HG02943 (cell line): ENCODE measurements around the gene KDM8.

Source experiments
- ATAC-seq: cut with Tn5 transposase; IDR thresholded peaks from one replicate; pipeline ENCODE4 v1.9.1; 2021; ENCODE audit warnings: mild to moderate bottlenecking, low read depth, moderate library complexity; ENCODE audit not compliant: unreplicated experiment

KDM8 gene

DNA sequence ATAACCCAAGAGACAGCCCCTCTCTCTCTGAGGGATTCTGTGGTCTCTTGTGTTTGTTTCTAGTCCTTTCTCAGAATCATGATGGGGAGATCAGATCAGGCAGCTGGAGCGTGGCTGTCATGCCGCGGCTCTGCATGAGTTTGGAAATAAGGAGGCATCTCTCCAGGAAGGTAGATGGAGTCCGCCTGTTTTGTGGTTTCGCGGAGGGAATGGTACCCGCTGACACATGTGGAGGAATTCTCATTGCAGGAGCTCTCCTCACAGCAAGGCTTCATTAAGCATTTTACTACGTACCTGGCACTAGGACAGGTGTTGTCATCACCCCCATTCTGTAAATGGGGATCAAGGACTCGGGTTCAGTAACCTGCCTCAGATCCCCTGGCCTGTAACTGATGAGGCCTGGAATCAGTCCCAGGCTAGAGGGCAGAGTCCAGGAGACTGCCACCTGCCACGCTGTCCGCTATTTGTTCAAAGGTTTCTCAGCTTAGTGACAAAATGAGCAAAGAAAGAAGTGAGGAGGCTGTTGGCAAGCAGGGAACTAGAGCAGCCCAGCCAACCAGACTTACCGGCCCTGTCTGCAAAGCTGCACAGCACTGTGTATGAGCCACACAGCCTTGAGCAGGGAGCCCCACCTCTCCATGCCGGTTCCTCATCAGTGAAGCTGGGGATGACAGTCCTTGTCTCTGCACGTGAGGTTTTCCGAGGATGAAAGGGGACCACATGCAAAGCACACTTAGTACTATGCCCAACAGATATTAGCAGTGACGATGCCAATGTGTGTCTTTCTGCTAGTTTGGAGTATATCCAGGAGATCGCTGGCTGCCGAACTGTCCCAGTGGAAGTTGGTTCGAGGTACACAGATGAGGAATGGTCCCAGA lies 11.0 kb downstream of the KDM8 start:
- no peak for ATAC-seq

DNA sequence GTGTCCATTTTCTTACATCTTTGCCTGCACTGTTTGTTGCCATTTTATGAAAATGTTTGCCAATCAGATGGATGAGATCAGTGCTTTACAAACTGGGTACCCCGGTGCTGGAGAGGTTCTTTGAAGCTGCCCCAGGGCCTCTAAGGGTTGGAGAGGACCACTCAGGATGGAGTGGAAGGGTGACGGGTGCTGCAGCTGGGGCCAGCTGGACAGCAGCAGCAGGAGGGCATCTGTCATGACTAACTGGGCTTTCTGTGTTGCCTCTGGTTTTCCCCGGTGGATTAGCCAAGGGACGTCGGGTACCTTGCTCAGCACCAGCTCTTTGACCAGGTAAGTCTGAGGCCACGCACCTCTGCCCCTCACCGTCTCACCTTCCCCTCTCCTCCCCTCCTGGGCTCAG lies 12.3 kb downstream of the KDM8 start:
- no peak for ATAC-seq

DNA sequence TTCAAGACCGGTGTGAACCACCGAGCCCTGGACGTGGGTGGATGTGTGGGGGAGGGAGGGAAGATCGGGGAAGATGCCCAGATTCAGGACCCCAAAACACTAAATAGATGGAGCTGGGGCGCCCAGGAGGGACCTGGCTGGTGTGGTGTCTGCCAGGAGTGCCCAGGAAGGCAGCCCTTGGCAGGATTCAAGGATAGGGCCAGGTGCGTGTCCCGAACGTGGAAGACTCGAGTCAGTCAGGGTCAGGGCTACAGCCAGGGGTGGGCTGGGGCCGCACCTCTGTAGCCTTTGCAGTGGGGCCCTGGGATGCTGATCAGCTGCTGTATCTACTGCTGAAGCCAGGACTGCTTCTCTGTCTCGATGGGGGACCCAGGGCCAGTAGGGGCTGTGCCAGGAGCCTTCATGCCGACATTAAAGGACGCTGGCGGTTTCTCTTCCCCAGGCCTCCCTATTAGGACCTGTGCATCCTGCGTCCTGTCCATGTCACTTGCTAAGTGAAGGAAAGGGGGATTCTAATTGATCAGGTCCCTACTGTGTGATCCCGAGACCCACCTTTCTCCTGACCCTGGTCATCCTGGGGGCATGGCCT lies 13.1 kb downstream of the KDM8 start:
- ATAC-seq, result no peak

DNA sequence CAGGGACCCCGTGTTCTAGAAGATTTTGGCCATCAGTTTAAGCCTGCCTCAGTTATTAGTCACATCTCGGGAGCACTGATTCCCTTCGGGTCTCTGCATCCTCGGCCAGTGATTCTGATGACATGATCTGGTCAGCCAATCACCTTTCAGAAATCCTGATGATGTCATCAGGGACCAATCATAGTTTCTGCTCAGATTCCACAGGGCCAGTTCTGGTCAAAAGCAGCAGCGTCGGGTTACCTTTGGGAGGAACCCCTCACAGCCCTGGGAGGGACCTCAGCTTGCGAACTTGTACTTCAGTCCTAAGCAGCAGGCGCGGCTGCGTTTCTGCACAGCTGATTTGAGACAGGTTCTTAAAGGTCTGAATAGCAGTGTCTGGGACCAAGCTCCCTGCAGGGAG lies 13.9 kb downstream of the KDM8 start:
- no peak for ATAC-seq

DNA sequence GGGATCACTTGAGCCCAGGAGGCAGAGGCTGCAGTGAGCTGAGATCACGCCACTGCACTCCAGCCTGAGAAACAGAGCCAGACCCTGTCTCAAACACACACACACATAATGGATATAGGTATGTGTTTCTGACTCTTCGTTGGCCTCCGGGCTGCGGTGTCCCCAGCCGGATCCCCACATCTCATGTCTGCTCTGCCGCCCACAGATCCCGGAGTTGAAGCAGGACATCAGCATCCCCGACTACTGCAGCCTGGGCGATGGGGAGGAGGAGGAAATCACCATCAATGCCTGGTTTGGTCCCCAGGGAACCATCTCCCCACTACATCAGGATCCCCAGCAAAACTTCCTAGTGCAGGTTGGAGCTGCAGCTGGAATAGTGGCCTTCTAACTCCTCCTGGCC lies 15.4 kb downstream of the KDM8 start:
- no peak for ATAC-seq

DNA sequence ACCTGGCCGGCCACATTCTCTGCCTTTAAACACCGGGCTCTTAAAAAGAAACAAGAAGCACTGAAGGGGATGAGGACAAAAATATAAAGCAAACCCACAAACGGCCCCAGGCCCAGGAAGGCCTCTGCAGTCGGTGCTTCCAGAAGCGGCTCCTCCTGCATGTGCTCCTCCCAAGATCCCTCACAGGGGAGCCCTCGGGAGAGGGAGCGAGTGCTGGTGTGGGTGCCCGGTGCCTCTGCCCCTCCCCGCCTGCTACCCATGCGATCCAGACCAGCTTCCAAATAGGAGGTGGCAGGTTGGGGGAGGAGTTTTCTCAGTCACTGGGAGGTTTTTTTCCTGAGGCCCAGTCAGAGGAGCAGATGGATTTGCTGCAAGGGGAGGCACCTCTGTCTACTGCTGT lies 15.8 kb downstream of the KDM8 start:
- no peak for ATAC-seq

DNA sequence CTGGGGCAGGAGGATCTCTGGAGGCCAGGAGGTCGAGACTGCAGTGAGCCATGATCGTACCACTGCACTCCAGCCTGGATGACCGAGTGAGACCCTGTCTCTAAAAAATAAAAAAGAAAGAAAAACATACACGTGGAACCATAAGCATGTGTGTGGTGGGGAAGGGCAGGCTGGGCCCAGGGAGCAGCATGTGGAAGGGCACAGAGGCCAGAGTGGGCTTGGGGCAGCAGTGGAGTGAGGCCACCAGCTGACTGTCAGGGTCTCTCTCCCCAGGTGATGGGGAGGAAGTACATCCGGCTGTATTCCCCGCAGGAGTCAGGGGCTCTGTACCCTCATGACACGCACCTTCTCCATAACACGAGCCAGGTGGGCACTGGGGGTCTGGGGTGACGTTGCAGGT lies 16.8 kb downstream of the KDM8 start:
- ATAC-seq, result no peak

DNA sequence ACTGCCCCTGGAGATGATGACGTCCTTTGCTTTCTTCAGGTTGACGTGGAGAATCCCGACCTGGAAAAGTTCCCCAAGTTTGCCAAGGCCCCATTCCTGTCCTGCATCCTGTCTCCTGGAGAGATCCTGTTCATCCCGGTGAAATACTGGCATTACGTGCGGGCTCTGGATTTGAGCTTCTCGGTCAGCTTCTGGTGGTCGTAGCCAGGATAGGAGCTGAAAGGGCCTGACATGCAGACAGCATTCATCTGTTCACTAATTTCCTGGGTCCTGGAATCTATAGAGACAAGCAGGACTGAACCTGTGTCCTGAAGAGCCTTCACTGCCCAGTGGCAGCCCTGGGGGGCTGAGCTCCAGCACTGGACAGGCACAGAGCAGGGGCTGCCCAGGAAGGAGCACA lies 17.2 kb downstream of the KDM8 start:
- no peak for ATAC-seq

DNA sequence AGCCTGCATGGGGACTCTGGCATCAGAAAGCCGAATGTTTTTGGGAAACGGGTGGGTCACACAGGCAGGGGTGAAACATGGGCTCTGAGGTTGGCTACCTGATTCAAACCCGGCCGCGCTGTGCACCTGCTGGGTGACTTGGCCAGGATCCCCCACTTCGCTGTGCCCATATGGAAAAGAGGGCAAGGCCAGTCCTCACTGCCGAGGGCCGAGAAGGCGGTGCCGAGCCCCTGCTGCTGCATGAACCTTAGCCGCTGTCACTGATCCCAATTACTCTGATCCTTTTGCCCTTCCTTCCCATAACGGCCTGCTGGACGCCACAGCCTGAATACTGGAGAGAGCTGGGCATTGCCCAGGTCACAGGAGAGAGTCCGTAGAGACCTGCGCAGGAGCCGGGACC lies 17.7 kb downstream of the KDM8 start:
- no peak for ATAC-seq

DNA sequence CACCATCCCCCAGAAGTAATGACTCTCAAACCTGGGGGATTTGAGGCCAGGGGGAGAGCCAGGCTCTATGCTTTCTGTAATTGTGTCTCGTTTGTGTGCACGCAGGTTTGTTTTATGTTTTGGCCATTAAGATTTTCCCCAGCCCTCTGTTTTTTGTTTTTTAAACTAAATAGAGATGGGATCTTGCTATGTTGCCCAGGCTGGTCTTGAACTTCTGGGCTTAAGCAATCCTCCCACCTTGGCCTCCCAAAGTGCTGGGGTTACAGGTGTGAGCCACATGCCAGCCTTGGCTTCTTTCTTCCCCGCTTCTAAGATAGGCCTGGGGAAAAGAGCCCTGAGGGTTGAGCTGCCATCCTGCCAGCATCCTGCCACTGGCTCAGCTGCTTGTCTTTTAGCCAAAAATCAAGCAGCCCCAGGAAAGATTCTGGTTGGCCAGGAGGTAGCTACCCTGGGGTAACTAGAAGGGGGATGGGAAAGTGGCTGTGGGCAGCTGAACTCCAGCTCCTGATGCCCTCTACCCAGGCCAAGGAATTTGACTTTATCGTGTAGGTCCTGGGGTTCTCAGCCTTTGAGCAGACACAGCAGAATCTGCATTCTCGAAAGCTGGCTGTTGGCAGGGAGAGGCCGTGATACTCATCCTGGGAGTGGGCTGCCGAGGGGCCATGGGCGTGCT lies 18.4 kb downstream of the KDM8 start:
- no peak for ATAC-seq

DNA sequence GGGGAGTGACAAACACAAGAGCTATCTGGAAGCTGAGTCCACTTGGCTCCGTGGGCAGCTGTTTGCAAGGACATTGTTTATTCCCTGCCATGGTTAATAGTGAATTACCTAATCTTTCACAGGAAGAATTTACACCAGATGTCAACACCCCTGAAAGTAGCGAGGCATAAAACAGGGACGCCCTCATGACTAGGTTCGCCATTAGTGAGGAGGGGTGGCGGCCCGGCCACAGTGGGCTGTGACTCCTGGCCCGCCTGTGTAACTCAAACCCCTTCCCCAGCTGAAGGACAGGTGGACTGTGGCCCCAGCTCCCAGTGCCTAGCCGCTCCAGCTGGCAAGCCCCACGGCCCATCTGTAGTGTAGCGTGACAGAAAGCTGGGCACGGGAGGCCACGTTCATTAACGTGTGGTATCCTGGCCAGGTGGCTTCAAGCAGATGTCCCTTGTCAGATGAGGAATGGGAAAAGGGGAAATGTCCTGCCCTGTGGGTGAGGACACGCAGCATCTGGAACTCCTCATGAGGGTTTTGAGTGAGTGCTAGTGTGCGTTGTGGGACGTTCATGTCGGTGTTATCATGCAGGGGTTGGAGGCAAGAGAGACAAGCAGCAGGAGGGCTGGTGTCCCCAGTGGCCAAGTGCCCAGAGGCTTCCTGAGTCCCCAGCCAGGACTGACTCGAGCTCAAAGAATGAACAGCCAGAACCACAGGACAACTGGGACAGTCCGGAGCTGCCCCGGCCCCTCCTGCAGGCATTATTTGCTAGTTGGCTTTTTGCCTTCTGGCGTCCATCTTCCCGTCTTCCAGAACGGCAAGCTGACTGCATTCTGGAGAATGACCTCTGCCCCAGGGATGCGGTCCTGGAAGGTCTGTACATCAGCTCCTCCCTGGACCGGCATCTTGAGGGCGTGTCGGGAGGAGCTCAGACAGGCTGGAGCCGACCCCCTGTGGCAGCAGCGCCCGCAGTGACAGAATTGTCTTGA lies 19.2 kb downstream of the KDM8 start:
- ATAC-seq, result no peak

DNA sequence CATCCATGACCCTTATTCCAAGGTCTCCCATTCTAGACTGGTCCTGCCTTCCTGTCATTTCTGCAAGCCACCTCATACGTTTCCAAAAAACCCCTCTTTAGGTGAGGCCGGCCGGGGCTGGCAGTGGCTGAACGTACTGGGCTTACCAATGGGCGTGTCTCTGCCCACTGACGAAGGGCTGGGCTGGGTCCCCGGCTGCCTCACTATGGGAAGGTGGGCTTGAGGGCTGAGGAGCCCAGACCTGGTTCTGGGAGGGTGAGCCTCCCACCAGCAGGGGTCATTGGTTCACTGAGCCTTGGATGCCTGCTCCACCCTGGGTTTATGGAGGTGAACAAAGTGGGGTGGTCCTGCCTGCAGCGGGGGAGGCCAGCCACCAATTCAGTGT lies 19.9 kb downstream of the KDM8 start:
- ATAC-seq, result no peak

DNA sequence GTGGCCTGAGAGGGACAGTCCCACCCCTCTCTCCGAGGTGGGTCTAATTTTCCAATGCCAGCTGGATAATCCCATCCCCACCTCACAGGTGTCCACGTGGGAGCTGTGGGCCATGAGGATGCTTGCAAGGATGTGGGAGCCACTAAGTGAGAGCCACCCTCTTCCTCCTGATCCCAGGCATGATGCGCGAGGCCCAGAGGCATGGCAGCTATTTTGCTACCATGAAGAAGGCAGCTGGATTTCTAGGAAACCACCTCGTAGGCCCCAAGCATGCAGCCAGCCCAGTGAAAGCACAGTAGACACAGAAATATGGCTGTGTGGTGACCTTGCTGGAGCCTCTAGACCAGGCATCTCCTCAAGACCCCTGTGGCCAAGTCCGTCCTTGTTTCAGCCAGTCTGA lies 20.4 kb downstream of the KDM8 start:
- no peak for ATAC-seq

DNA sequence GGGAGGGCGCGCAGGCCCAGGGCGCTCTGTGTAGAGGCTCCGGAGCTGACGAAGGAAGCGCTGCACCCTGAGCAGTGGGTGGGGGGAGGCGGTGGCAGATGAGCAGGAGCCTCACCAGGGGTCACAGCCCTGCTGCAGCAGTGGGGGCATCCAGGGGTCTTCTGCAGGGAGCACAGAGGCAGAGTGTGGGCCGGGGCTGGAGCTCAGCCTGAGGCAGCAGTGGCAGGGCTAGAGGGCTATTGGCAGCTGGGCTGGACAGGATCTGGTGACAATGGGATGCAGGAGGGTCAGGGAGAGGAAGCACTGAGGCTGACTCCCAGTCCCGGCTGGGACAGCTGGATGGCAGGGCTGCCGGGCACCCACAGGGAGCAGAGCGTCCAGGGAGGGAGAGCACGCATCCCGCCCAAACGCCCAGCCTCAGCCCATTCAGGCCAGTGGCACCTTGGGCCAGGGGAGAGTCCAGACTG lies 21.0 kb downstream of the KDM8 start:
- no peak for ATAC-seq

DNA sequence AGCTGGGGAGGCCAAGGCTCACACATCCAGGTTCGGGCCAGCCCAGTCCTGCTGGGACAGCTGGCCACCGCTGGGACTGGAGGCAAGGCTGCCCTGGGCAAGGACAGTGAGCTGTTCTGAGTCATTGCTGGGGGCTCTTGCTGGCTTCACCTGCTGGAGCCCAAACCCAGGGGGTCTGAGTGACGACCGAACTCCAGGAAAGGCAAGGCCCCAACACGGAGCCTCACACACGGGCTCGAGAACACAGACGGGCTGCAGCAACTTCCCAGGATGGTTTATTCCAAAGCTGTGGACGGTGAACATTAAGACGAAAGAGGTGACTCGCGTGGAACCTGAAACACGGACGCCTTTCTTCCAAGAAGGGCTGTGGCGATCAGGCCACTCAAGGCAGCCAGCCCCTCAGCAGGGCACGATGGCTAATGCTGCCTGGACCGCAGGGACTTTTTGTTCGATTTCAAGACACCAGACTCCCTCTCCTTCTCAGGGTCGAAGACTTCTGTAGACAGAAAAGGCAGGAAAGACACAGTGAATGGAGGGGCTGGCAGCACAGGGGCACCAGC lies 21.5 kb downstream of the KDM8 start:
- no peak for ATAC-seq

DNA sequence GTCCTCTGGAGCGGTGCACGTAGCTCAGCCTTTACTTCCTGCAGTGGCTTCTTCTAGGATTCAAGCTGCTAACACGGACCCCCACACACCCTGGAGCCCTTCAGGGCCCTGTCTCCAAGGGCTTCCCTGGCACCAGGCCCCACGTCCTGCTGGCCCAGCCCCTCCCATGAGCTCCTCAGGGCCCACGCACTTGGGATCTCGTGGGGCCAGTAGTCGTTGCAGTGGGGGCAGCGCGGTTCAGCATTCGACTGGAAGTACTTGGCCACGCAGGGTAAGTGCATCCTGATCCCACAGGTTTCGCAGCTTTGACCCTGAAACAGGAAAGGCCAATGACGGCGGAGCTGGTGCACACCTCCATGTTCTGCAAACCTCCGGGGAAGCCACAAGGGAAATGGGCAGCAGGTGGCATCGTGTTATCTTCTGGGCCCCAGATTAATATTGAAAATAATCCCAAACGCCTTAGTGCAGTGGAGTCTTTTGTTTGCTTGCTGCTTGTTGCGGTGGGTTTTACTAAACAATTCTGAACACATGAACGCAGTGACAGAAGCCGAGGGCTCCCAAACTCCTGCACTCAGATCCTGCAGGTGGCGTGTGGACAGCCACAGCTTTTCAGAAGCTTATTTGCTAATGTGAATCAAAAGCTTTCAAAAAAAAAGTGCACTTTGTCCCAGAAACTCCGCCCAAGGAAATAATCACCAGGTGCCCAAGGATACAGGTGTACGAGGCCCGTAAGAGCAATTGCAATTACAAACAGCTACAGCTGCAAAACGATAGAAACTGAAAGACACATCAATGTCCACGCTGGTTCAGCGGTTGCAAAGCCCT lies 22.4 kb downstream of the KDM8 start:
- ATAC-seq, result no peak

DNA sequence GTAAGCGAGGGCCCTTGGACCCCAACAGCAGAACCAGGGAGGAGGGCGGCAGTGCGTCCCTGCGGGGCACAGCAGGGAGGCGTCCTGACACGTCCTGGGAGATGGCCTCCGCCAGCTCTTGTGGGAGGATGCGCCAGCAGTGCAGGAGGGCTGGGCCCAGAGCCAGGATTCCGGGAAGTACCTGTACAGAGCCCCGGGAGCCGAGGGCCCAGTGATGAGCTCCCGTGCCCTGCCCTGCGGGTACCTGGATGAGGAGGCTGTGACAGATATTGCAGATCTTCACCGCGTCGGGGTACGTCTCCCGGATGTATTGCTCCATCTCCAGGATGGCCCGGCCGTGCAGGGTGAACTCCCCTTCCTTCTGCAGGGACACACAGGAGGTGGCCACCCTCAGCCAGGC lies 23.1 kb downstream of the KDM8 start:
- no peak for ATAC-seq

DNA sequence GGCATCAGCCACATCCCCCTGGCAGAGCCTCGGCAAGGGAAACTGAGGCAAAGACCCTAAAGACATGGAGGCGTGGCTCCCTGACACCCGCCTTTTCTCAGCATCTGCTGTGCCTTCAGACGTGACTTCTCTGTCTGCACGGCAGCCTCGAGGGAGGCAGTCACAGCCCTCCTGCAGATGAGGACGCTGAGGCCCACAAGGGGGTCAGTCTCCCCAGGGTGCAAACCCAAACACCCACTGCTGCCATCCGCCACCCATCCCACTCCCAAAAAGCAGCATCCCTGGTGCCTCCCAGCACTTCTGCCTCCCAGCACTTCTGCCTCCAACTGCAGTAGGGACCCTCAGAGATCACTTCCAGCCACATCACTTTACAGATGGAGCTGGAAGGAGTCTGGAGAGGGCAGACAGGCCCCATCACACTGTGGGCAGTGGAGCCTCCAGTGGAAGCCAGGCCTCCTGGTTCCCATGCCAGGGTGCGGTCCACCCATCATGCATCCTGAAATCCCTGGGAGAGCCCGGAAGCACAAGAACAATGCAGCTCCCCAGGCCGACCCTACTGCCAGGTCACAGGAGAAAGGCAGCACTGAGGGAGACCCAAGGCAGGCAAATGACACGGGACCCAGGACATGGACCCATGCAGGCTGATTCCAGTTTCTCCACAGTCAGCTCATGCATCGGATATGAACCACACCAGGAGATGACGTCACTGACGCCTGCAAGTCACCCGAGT lies 23.8 kb downstream of the KDM8 start:
- no peak for ATAC-seq

DNA sequence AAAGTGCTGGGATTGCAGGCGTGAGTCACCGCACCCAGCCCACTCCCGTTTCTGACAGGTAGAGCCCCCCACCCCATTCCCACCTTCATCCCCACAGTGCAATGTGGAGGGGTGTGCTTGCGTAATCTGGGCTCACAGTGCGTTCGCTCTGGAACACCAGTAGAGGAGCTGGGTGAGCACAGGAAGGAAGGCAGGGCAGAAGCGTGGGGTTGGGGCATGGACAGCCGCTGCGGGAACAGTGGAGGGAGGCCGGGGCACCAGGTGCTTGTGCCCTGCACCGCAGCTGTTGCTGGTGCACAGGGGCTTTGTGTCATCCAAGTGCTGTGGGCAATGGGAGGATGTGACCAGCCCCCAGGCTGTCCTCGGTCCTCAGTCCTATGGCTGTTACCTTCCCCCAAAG lies 24.7 kb downstream of the KDM8 start:
- no peak for ATAC-seq
